Smooth muscle cell (in vitro differentiated cells): Measurements from ENCODE around the gene INTS15. TPM values are rescaled to one million over a fixed set of nuclear protein-coding genes. Genes with fewer than 3 reads are reported as not detected.

Source experiments
- DNase-seq: peaks from one replicate; lab custom pipeline; 2025; ENCODE audit not compliant: unreplicated experiment; lab: John Stamatoyannopoulos, UW
- H2AFZ ChIP-seq: fragments of 200-600 bp; sonication (generic); 2 replicates; pipeline ENCODE4 v1.6.0; 2016; ENCODE audit warnings: antibody characterized with exemption, low read depth, mild to moderate bottlenecking
- H3F3A ChIP-seq: fragments of 200-600 bp; sonication (generic); 2 replicates; pipeline ENCODE4 v1.6.0; 2017; ENCODE audit warnings: antibody characterized with exemption, low read depth
- H3K27ac ChIP-seq: fragments of 200-600 bp; sonication (generic); 2 replicates; pipeline ENCODE4 v1.5.1; 2016; ENCODE audit warnings: low read depth, mild to moderate bottlenecking
- H3K27me3 ChIP-seq: fragments of 200-600 bp; sonication (generic); 2 replicates; pipeline ENCODE4 v1.6.1; 2016; ENCODE audit warnings: low read depth, mild to moderate bottlenecking
- H3K36me3 ChIP-seq: fragments of 200-600 bp; sonication (generic); 2 replicates; pipeline ENCODE4 v1.5.1; 2016; ENCODE audit warnings: low read depth
- H3K4me1 ChIP-seq: fragments of 200-600 bp; sonication (generic); 2 replicates; pipeline ENCODE4 v1.5.1; 2016; ENCODE audit warnings: low read depth
- H3K4me2 ChIP-seq: fragments of 200-600 bp; sonication (generic); 2 replicates; pipeline ENCODE4 v1.6.0; 2016; ENCODE audit warnings: mild to moderate bottlenecking
- H3K4me3 ChIP-seq: fragments of 200-600 bp; sonication (generic); 2 replicates; pipeline ENCODE4 v1.5.1; 2016; ENCODE audit warnings: mild to moderate bottlenecking
- H3K79me2 ChIP-seq: fragments of 200-600 bp; sonication (generic); 2 replicates; pipeline ENCODE4 v1.6.0; 2016; ENCODE audit warnings: low read depth, mild to moderate bottlenecking
- H3K9ac ChIP-seq: fragments of 200-600 bp; sonication (generic); 2 replicates; pipeline ENCODE4 v1.6.0; 2016; ENCODE audit warnings: low read depth
- H3K9me3 ChIP-seq: fragments of 200-600 bp; sonication (generic); replicated peaks from 2 replicates; pipeline ENCODE4 v1.5.1; 2016; ENCODE audit warnings: low read depth
- H4K20me1 ChIP-seq: fragments of 200-600 bp; sonication (generic); 2 replicates; pipeline ENCODE4 v1.6.0; 2016; ENCODE audit warnings: low read depth
- CTCF ChIP-seq: fragments of 200-600 bp; sonication (generic); IDR thresholded peaks from 2 replicates; pipeline ENCODE4 v1.5.1; 2017; ENCODE audit warnings: borderline replicate concordance, mild to moderate bottlenecking, antibody characterized with exemption; ENCODE audit not compliant: insufficient read depth, poor library complexity, severe bottlenecking
- WGBS: methylation state at CpG from one replicate; pipeline ENCODE4 v1.1.7; 2016; ENCODE audit warnings: low lambda C conversion rate; 5-methylcytosine and 5-hydroxymethylcytosine counted together
- polyA plus RNA-seq: library from polyadenylated mRNA; unstranded; fragments of >200 nt; fragmentation: Nextera tagmentation; extraction: Ambion mirVana; gene quantifications from 2 replicates; pipeline ENCODE4 v1.2.1, GENCODE V29; 2016
- total RNA-seq: library from RNA; depleted of rRNA; stranded (reverse); fragments of >200 nt; gene quantifications from 2 replicates; pipeline ENCODE4 v1.2.3, GENCODE V29; 2014

The INTS15 gene
- total and polyA plus RNA-seq, 2 experiments from 2014 or later = 14.7 to 25.9 TPM

GRCh38 chr7:6559896-6560295 lies 29.9 kb upstream of the INTS15 start:
- Histone ChIP-seq H3K4me2 (no peak overlapping the region), H3K27ac (no peak overlapping the region), H3K4me1 (no peaks in the 10 kb centered on the region), H3K9ac (no peak overlapping the region), H3K36me3 (no peaks in the 10 kb centered on the region), H2AFZ (no peak overlapping the region), H3K9me3 (no peaks in the 10 kb centered on the region), H4K20me1 (no peaks in the 10 kb centered on the region), H3K27me3 (no peaks in the 10 kb centered on the region), H3F3A (no peaks in the 10 kb centered on the region), H3K4me3 (no peak overlapping the region), H3K79me2 (no peaks in the 10 kb centered on the region)
- no peak for TF ChIP-seq CTCF
- no peak for DNase-seq
- WGBS = 57% methylated on average over 3 of the region's 3 CpGs

GRCh38 chr7:6562106-6562505 lies 27.7 kb upstream of the INTS15 start:
- H3K9ac ChIP-seq = no peak overlapping the region
- H3K36me3 ChIP-seq = no peaks in the 10 kb centered on the region
- H3K27me3 ChIP-seq = no peaks in the 10 kb centered on the region
- no peak for TF ChIP-seq CTCF
- H3K4me3 ChIP-seq = no peak overlapping the region
- no peak overlapping the region for H3K4me2 ChIP-seq
- 100% methylated on average over 1 of the region's 1 CpG for WGBS
- no peak overlapping the region for H3K27ac ChIP-seq
- no peaks in the 10 kb centered on the region for H3K9me3 ChIP-seq
- H4K20me1 ChIP-seq = no peaks in the 10 kb centered on the region
- no peaks in the 10 kb centered on the region for H3K4me1 ChIP-seq
- H2AFZ ChIP-seq = no peak overlapping the region
- no peaks in the 10 kb centered on the region for H3K79me2 ChIP-seq
- DNase-seq = no peak
- H3F3A ChIP-seq = no peaks in the 10 kb centered on the region

GRCh38 chr7:6563936-6564770 lies 25.7 kb upstream of the INTS15 start:
- no peak for DNase-seq
- 94% methylated on average over 12 of the region's 12 CpGs for WGBS
- no peak overlapping the region for H3K27ac ChIP-seq
- no peaks in the 10 kb centered on the region for H4K20me1 ChIP-seq
- TF ChIP-seq CTCF = no peak
- no peak overlapping the region for H3K4me3 ChIP-seq
- no peaks in the 10 kb centered on the region for H3K79me2 ChIP-seq
- H3K4me2 ChIP-seq = no peak overlapping the region
- no peaks in the 10 kb centered on the region for H3K9me3 ChIP-seq
- H3F3A ChIP-seq = no peaks in the 10 kb centered on the region
- no peaks in the 10 kb centered on the region for H3K27me3 ChIP-seq
- H3K9ac ChIP-seq = no peak overlapping the region
- H3K36me3 ChIP-seq = no peaks in the 10 kb centered on the region
- no peaks in the 10 kb centered on the region for H3K4me1 ChIP-seq
- no peak overlapping the region for H2AFZ ChIP-seq

- no peak for TF ChIP-seq CTCF
- Histone ChIP-seq H3K27me3 (no peaks in the 10 kb centered on the region), H3K9me3 (no peaks in the 10 kb centered on the region), H3K36me3 (no peaks in the 10 kb centered on the region), H3K4me3 (no peak overlapping the region), H3K9ac (no peak overlapping the region), H3K27ac (no peak overlapping the region), H2AFZ (no peak overlapping the region), H3K4me1 (no peaks in the 10 kb centered on the region), H3K79me2 (no peaks in the 10 kb centered on the region), H4K20me1 (no peaks in the 10 kb centered on the region), H3K4me2 (no peak overlapping the region), H3F3A (no peaks in the 10 kb centered on the region)
- WGBS = 87% methylated on average over 4 of the region's 4 CpGs
- no peak for DNase-seq
Observed at GRCh38 chr7:6565655-6566054, 24.2 kb upstream of the INTS15 start.
